ENCODE measurements around the gene SMCHD1. TPM values are rescaled to one million over a fixed set of nuclear protein-coding genes. Genes with fewer than 3 reads are reported as not detected.
"Not testable (repeated sequence)": the region's sequence is repeated elsewhere in the genome, so short reads cannot be mapped to it uniquely, and the experiment has no call there.

Gene SMCHD1
- polyA plus RNA-seq, 2 of the 4 experiments (the other 2 are of a cell fraction): 15.5 to 25.5 TPM

- no peaks in the 10 kb centered on the region for H3K9me3 ChIP-seq
- POLR2A ChIA-PET: interaction anchor here (1.7 kb wide), 1 partner anchor 18 kb away, joined by 6 read pairs; no protein-coding TSS in a partner anchor
- ATAC-seq: peak; percentile 52 to 58
- peak overlapping the region; percentile 94 to 97 for H3K27ac ChIP-seq
- CTCF ChIA-PET: no interaction called here
- H3K4me3 ChIP-seq: peak overlapping the region; percentile 92
- DNase-seq (ENCODE audit: low read depth in 1 of 2, low spot score in 1 of 2): peak in 1 of 2 experiments; percentile 13
- FAIRE-seq: no peak
- peaks cover 36% of the 10 kb centered on the region for H3K4me1 ChIP-seq
- 0% methylated on average over 18 of the region's 49 CpGs for WGBS (ENCODE audit: missing lambda C conversion rate)
- no peak for TF ChIP-seq SREBF2 (IDR thresholded peaks at IDR 0.05)
- no peak for TF ChIP-seq HOXA7 (CRISPR knock-in tag; IDR thresholded peaks at IDR 0.05)
- H3K4me2 ChIP-seq: peak overlapping the region; percentile 86
Measured at GRCh38 chr18:2656237-2656980, 883 bp downstream of the SMCHD1 start.

- FAIRE-seq (no peak), DNase-seq (ENCODE audit: low read depth in 1 of 2, low spot score in 1 of 2) (no peak), ATAC-seq (no peak)
- no peaks in the 10 kb centered on the region for H3K9me3 ChIP-seq
- POLR2A ChIA-PET: interaction anchor here (1.7 kb wide), 1 partner anchor 17 kb away, joined by 6 read pairs; no protein-coding TSS in a partner anchor
- CTCF ChIA-PET: no interaction called here
- H3K4me2 ChIP-seq: peak overlapping the region; percentile 86
- peak overlapping the region; percentile 92 for H3K4me3 ChIP-seq
- WGBS (ENCODE audit: missing lambda C conversion rate): 6% methylated on average over 12 of the region's 12 CpGs
- H3K27ac ChIP-seq: peak overlapping the region; percentile 94 to 97; a peak in 5 of 6 replicates
- TF ChIP-seq CEBPB (IDR thresholded peaks at IDR 0.05) (no peak), BCL3 (IDR thresholded peaks at IDR 0.05) (no peak), ZFP36 (IDR thresholded peaks at IDR 0.05; ENCODE audit: borderline replicate concordance, partially characterized antibody) (no peak), JUN (IDR thresholded peaks at IDR 0.05) (no peak), RFX5 (IDR thresholded peaks at IDR 0.05) (no peak), ZNF302 (CRISPR knock-in tag; IDR thresholded peaks at IDR 0.05) (no peak), POLR2AphosphoS2 (conservative IDR thresholded peaks at IDR 0.05; ENCODE audit: low read length) (no peak), CBX2 (IDR thresholded peaks at IDR 0.05; ENCODE audit: borderline replicate concordance, low read depth) (no peak), SREBF2 (IDR thresholded peaks at IDR 0.05) (no peak), MAZ (IDR thresholded peaks at IDR 0.05; ENCODE audit: borderline replicate concordance, low read depth, low read length) (no peak), NR3C1 (IDR thresholded peaks at IDR 0.05) (no peak), USF2 (IDR thresholded peaks at IDR 0.05) (no peak), KDM5A (IDR thresholded peaks at IDR 0.05) (no peak)
- TF ChIP-seq, protein P1, sequence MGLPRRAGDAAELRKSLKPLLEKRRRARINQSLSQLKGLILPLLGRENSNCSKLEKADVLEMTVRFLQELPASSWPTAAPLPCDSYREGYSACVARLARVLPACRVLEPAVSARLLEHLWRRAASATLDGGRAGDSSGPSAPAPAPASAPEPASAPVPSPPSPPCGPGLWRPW (IDR thresholded peaks at IDR 0.05): no peak
- H3K4me1 ChIP-seq: peaks cover 34% of the 10 kb centered on the region
Measured at GRCh38 chr18:2656981-2657512, 1.5 kb downstream of the SMCHD1 start.

DNA sequence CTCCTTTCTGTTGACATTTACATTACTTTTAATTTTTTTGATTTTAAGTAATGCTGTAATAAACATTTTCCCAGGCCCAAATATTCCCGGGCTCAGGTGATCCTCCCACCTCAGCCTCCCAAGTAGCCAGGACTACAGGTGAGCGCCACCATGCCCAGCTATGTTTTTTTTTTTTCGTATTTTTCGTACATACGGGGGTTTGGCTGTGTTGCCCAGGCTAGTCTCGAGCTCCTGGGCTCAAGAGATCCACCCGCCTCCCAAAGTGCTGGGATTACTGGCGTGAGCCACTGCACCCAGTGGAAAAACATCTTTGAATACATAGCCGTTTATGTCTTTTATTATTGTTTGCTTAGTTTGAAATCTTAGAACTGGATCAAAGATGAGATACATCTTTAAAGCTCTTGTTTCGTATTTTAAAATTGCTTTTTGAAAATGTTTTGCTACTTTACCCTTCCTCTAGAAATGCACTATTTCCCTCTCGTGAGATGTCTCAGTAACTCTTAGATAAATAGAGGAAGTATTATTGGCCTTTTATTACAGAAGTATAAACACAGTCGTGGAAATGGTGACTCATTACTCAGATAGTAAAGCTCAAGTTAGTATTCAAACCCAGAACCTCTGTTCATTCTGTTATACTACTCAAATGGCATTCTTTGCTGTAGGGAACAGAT is 2.4 kb downstream of the SMCHD1 start:
- H3K27ac ChIP-seq: 0 out of 6 replicates have a peak overlapping the region, but pooled peaks of 1 of the 2 experiments have one; percentile 42
- ChIA-PET CTCF (no interaction called here), POLR2A (no interaction called here)
- peak in 1 of 2 experiments; percentile 37 for DNase-seq (ENCODE audit: low read depth in 1 of 2, low spot score in 1 of 2)
- H3K9me3 ChIP-seq: no peaks in the 10 kb centered on the region
- TF ChIP-seq EHMT2 (IDR thresholded peaks at IDR 0.05; ENCODE audit: low read depth) (no peak), NPAS2 (CRISPR knock-in tag; IDR thresholded peaks at IDR 0.05; ENCODE audit: borderline replicate concordance) (no peak), FOSL2 (IDR thresholded peaks at IDR 0.05) (no peak), FOSL2 (CRISPR knock-in tag; IDR thresholded peaks at IDR 0.05) (peak; percentile 84), RARB (CRISPR knock-in tag; IDR thresholded peaks at IDR 0.05) (no peak), ZSCAN20 (CRISPR knock-in tag; IDR thresholded peaks at IDR 0.05) (no peak), EHF (CRISPR knock-in tag; IDR thresholded peaks at IDR 0.05) (no peak), HOXB5 (CRISPR knock-in tag; IDR thresholded peaks at IDR 0.05) (no peak), JUN (IDR thresholded peaks at IDR 0.05) (no peak)
- WGBS (ENCODE audit: missing lambda C conversion rate): 42% methylated on average over 12 of the region's 12 CpGs
- FAIRE-seq: no peak
- peak overlapping the region; percentile 86 for H3K4me2 ChIP-seq
- no peak for ATAC-seq
- peak overlapping the region; percentile 92; the same call in 1 of the 3 replicates for H3K4me3 ChIP-seq
- peaks cover 28% of the 10 kb centered on the region for H3K4me1 ChIP-seq

DNA sequence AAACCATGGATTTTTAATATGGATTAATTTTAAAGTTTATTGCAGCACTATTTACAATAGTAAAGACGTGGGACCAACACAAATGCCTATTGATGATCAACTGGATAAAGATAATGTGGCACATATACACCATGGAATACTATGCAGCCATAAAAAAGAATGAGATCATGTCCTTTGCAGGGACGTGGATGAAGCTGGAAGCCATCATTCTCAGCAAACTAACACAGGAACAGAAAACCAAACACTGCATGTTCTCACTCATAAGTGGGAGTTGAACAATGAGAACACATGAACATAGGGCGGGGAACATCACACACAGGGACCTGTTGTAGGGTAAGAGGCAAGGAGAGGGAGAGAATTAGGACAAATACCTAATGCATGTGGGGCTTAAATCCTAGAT is 5.3 kb downstream of the SMCHD1 start:
- ATAC-seq; H3K4me3 ChIP-seq; CTCF ChIA-PET; H3K9me3 ChIP-seq; FAIRE-seq; H3K4me2 ChIP-seq; DNase-seq (ENCODE audit: low read depth in 1 of 2, low spot score in 1 of 2); H3K27ac ChIP-seq; POLR2A ChIA-PET: not testable (repeated sequence)
- peaks cover 24% of the 10 kb centered on the region for H3K4me1 ChIP-seq
- 91% methylated on average over 3 of the region's 3 CpGs for WGBS (ENCODE audit: missing lambda C conversion rate)

DNA sequence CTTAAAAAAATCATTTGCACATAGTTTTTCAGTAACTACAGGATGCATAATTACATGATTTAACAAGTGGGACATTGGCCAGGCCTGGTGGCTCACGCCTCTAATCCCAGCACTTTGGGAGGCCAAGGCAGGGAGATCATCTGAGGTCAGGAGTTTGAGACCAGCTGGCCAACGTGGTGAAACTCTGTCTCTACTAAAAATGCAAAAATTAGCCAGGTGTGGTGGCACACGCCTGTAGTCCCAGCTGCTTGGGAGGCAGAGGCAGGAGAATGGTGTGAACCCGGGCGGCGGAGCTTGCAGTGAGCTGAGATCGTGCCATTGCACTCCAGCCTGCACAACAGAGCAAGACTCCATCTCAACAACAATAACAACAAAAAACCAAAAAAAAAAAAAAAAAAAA is 6.8 kb downstream of the SMCHD1 start:
- POLR2A ChIA-PET; H3K4me2 ChIP-seq; FAIRE-seq; ATAC-seq; CTCF ChIA-PET; H3K27ac ChIP-seq; H3K9me3 ChIP-seq; DNase-seq (ENCODE audit: low read depth in 1 of 2, low spot score in 1 of 2); H3K4me3 ChIP-seq: not testable (repeated sequence)
- WGBS (ENCODE audit: missing lambda C conversion rate): 95% methylated on average over 7 of the region's 7 CpGs
- peaks cover 24% of the 10 kb centered on the region for H3K4me1 ChIP-seq

All from A549 (cell line).